Measurements from ENCODE around the gene EVI2B. TPM values are rescaled to one million over a fixed set of nuclear protein-coding genes. Genes with fewer than 3 reads are reported as not detected.
A peak's percentile ranks its signal among the peaks of the same experiment; 100 is the strongest.

Gene EVI2B
- total and polyA plus RNA-seq, 2 of the 4 experiments (the other 2 are of a cell fraction): under 0.01 to 0.17 TPM

GRCh38 chr17:31283841-31284240, 30.0 kb downstream of the EVI2B start:
- in situ Hi-C loops (cut with MboI; ENCODE audit: low sequenced_read_pairs): no loop called here

More at GRCh38 chr17:31283841-31284240, 30.0 kb downstream of the EVI2B start:
- H3K4me3 ChIP-seq (ENCODE audit: insufficient read depth, low read depth, low read length): no peak overlapping the region
- no peak overlapping the region for H3K27ac ChIP-seq (ENCODE audit: insufficient read depth, low read length)
- H3K36me3 ChIP-seq (ENCODE audit: control insufficient read depth, insufficient read depth, low read length): peaks cover 6% of the 10 kb centered on the region
- CTCF ChIA-PET: interaction anchor here (0.6 kb wide), 1 partner anchor 37 kb away, joined by 5 read pairs; the partner anchor contains the start of gene EVI2A
- H2AK5ac ChIP-seq (ENCODE audit: low read depth, low read length): no peak overlapping the region
- POLR2A ChIA-PET (ENCODE audit: unreplicated experiment): no interaction called here
- intact Hi-C loops (cut with micrococcal nuclease) (no loop called here), dilution Hi-C loops (cut with HindIII; ENCODE audit: low sequenced_read_pairs, unreplicated experiment) (no loop called here)
- no peak overlapping the region for H4K91ac ChIP-seq (ENCODE audit: insufficient read depth, low read depth, low read length)
- no TSS peak for BruUV-seq (replicated peaks)
- TF ChIP-seq MXI1 (IDR thresholded peaks at IDR 0.05; ENCODE audit: borderline replicate concordance, low read depth, low read length) (no peak), ELK1 (IDR thresholded peaks at IDR 0.05; ENCODE audit: borderline replicate concordance, low read depth, low read length) (no peak), BHLHE40 (IDR thresholded peaks at IDR 0.05; ENCODE audit: low read depth, low read length) (no peak), RFX5 (IDR thresholded peaks at IDR 0.05; ENCODE audit: low read depth, low read length) (no peak)
- no peak overlapping the region for H3K4me2 ChIP-seq (ENCODE audit: low read depth, low read length)
- H3K9ac ChIP-seq (ENCODE audit: low read depth, low read length): no peak overlapping the region
- no peak overlapping the region for H4K5ac ChIP-seq (ENCODE audit: low read depth, low read length)
- H3K23ac ChIP-seq (ENCODE audit: low read depth, low read length): no peak overlapping the region
- H3K4me1 ChIP-seq (ENCODE audit: control insufficient read depth, insufficient read depth, low read length): no peaks in the 10 kb centered on the region
- H2BK120ac ChIP-seq (ENCODE audit: low read depth, low read length): no peak overlapping the region
- no peaks in the 10 kb centered on the region for H3K9me3 ChIP-seq (ENCODE audit: control insufficient read depth, insufficient read depth, low read length)
- no peaks in the 10 kb centered on the region for H4K20me1 ChIP-seq (ENCODE audit: insufficient read depth, low read length)
- ATAC-seq (ENCODE audit: low read depth) (0 out of 2 replicates have a peak, but pooled peaks have one; percentile 11), DNase-seq (no peak)
- 0 out of 2 replicates have a peak, but pooled peaks cover 3% of the 10 kb centered on the region for H3K9me1 ChIP-seq (ENCODE audit: insufficient read depth, low read length)
- no peaks in the 10 kb centered on the region for H3K27me3 ChIP-seq (ENCODE audit: control insufficient read depth, insufficient read depth, low read length)
- H2BK20ac ChIP-seq (ENCODE audit: low read depth, low read length): no peak overlapping the region
- H2BK5ac ChIP-seq (ENCODE audit: low read depth, low read length, poor library complexity, severe bottlenecking): no peak overlapping the region
- no peak overlapping the region for H2AK9ac ChIP-seq (replicated peaks; ENCODE audit: low read depth, low read length, poor library complexity)
- H3K56ac ChIP-seq (ENCODE audit: extremely low read depth, insufficient read depth, low read length): no peak overlapping the region
- H2BK15ac ChIP-seq (ENCODE audit: low read depth, low read length): no peak overlapping the region
- no peak overlapping the region for H2AFZ ChIP-seq (replicated peaks; ENCODE audit: low read length, poor library complexity)
- H4K8ac ChIP-seq (ENCODE audit: low read depth in 2 of 2, low read length in 2 of 2): no peak overlapping the region
- peaks cover 4 to 24% of the 10 kb centered on the region in 2 experiments; a peak in 3 of 4 replicates for H3K79me1 ChIP-seq (ENCODE audit: low read depth in 1 of 2, low read length in 2 of 2)
- H3K14ac ChIP-seq (replicated peaks; ENCODE audit: low read depth, low read length): no peak overlapping the region
- H3K18ac ChIP-seq (ENCODE audit: low read depth, low read length): no peak overlapping the region
- H3K4ac ChIP-seq (ENCODE audit: low read depth, low read length): no peak overlapping the region
